ENCODE data around the gene CDH13. TPM values are rescaled to one million over a fixed set of nuclear protein-coding genes. Genes with fewer than 3 reads are reported as not detected.

The CDH13 gene
- total and polyA plus RNA-seq, 12 donors = 0.86 to 30.6 (median 2.4) TPM

DNA sequence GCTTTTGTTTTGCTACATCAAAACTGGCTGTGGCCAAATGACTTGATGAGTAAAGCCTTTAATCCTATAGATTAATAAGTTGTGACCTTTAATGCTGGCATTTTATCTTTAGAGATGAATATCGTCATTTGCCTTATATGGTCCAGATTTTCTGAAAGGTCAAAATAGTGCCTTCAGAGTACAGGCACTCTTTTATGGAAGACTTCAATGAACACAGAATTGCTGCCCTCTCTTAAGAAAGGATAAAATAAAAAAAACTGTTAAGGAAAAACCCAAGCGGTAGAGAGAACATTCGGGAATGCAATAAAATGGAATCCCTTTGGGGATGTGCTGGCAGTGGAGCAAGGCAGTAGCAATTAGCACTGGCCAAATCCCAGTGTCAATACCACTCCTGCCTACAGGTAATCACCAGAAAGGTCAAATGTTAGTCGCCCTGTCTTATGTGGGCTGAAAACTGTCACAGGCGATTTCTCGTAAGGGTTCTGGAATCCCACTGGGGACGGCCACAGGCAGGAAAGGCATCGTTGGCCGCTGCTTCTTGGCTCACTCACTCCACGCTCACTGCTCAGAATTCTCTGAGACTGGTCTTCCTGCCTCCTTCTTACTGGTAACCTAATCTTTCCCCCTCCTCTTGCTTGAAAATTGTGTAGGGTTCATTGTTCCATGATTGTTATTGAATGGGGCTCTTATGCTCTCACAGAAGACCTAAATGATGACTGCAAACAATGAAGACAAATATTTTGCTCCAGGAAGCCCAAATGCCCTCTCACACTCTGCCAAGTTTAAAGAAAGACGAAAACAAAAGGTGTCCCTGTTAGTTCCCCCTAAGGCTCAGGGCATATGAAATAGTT, 1135.6 kb downstream of the CDH13 start:
- no peak overlapping the region for H3K4me3 ChIP-seq
- 64 to 72% (median 69%) methylated on average over 11 of the region's 11 CpGs for WGBS, 4 donors
- no peak for DNase-seq
- no peaks in the 10 kb centered on the region for H3K9me3 ChIP-seq (replicated peaks in 1 of 3)
- no peak overlapping the region for H3K27ac ChIP-seq
- H3K4me1 ChIP-seq (replicated peaks in 1 of 2) = no peaks in the 10 kb centered on the region
- no peak for TF ChIP-seq POLR2A (IDR thresholded peaks at IDR 0.05)
- TF ChIP-seq CTCF (IDR thresholded peaks at IDR 0.05) = no peak
- intact Hi-C loops (cut with DNase I) = no loop called here
- H3K27me3 ChIP-seq = no peaks in the 10 kb centered on the region
- no peaks in the 10 kb centered on the region for H3K36me3 ChIP-seq (replicated peaks in 1 of 2)

DNA sequence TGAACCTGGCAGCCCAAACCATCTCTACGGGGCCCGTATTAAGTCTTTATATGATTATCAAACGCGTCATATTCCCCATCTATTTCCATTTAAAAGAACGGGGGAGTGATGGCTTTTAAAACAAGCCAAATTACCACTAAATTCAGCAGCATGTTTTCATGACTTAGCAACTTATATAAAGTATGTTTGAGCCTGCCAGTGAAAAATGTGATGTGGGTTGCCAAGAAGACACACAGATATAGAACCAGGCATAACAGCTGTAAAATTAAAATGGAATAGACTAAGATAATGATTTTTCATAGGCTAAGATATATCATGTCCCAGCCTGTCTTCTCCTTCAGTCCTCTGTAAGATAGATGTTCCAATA, 1136.2 kb downstream of the CDH13 start:
- Histone ChIP-seq H3K4me3 (no peak overlapping the region), H3K27ac (no peak overlapping the region), H3K4me1 (replicated peaks in 1 of 2) (no peaks in the 10 kb centered on the region), H3K36me3 (replicated peaks in 1 of 2) (no peaks in the 10 kb centered on the region), H3K27me3 (no peaks in the 10 kb centered on the region), H3K9me3 (replicated peaks in 1 of 3) (no peaks in the 10 kb centered on the region)
- TF ChIP-seq POLR2A (IDR thresholded peaks at IDR 0.05) (no peak), CTCF (IDR thresholded peaks at IDR 0.05) (no peak)
- no peak for DNase-seq
- WGBS, 4 donors = 62 to 80% (median 69%) methylated on average over 5 of the region's 5 CpGs
- intact Hi-C loops (cut with DNase I) = no loop called here

GRCh38 chr16:83768986-83769385, 1142.2 kb downstream of the CDH13 start:
- 32 to 57% (median 40%) methylated on average over 2 of the region's 2 CpGs for WGBS, 4 donors
- no peaks in the 10 kb centered on the region for H3K27me3 ChIP-seq
- H3K4me3 ChIP-seq = no peak overlapping the region
- DNase-seq = peak in 1 of 7 donors; percentile 7
- H3K36me3 ChIP-seq (replicated peaks in 1 of 2) = no peaks in the 10 kb centered on the region
- peaks cover 0 to 10% of the 10 kb centered on the region in 2 donors for H3K4me1 ChIP-seq (replicated peaks in 1 of 2)
- no peaks in the 10 kb centered on the region for H3K9me3 ChIP-seq (replicated peaks in 1 of 3)
- no peak for TF ChIP-seq CTCF (IDR thresholded peaks at IDR 0.05)
- TF ChIP-seq POLR2A (IDR thresholded peaks at IDR 0.05) = no peak
- H3K27ac ChIP-seq = no peak overlapping the region
- intact Hi-C loops (cut with DNase I) = no loop called here

GRCh38 chr16:83769397-83770008, 1142.7 kb downstream of the CDH13 start:
- peaks cover 0 to 10% of the 10 kb centered on the region in 2 donors for H3K4me1 ChIP-seq (replicated peaks in 1 of 2)
- H3K36me3 ChIP-seq (replicated peaks in 1 of 2) = no peaks in the 10 kb centered on the region
- H3K27ac ChIP-seq = no peak overlapping the region
- intact Hi-C loops (cut with DNase I) = no loop called here
- H3K9me3 ChIP-seq (replicated peaks in 1 of 3) = no peaks in the 10 kb centered on the region
- no peaks in the 10 kb centered on the region for H3K27me3 ChIP-seq
- H3K4me3 ChIP-seq = no peak overlapping the region
- peak in 3 of 7 donors; percentile 21 to 49 (median 25) for DNase-seq
- 51 to 74% (median 59%) methylated on average over 5 of the region's 5 CpGs for WGBS, 4 donors
- TF ChIP-seq CTCF (IDR thresholded peaks at IDR 0.05) (no peak), POLR2A (IDR thresholded peaks at IDR 0.05) (no peak)

All from adrenal gland (tissue), 12 donors.